AG08395 (cell line): ENCODE data around the gene GGA3.

Experiments used
- DNase-seq: peaks from one replicate; pipeline ENCODE4 v3.0.0; 2012; ENCODE audit warnings: mixed read lengths, low spot score

Gene GGA3

DNA sequence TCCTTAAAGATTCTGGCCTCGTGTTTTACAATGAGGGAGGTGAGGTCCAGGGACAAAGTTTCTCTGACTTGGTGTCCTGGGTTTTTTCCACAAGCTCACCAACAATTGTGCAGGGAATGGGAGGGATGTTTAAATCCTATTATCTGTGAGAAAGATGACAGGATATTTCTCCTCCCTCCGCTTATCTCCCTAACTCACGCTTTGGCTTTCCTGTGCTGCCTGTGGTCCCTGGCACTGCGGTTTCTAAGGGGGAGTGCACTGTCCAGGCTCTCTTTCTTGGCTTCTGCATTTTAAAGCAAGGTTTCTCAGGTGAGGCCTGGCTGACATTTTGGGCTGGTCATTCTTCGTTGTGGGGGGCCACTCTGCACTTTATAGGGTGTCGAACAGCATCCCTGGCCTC is 16.4 kb downstream of the GGA3 start:
- no peak for DNase-seq

DNA sequence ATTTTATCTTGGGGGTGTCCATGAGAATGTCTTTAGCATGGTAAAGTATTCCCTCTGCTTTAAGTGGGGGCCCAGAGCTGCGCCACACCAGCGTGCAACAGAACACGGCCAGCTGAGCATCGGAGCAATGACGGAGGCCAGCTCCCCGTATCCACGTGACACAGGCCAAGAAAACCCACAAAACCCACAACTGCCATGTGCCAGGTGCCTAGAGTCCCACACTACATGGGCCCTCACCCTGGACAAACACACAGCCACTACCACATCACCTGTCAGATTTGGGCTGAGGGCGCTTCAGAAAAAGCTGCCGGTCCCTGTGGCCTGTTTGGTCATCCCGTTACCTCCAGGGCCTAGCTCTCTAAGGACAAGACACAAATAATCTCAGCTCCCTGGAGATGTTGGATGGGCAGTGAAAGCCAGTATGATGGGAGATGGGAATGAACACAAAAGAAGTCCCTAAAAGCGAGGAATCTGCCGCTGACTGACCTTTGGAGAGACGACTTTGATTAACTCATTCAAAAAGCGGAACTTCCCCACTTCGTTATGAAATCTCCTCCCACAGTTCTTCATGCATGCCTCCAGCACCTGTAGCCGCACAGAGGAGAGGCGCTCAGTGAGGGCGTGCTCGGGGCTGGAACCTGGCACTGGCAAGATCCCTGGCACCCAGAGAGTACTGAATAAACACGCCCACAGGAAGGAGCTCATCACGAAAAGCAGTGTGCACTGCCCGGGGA is 17.1 kb downstream of the GGA3 start:
- DNase-seq: no peak

DNA sequence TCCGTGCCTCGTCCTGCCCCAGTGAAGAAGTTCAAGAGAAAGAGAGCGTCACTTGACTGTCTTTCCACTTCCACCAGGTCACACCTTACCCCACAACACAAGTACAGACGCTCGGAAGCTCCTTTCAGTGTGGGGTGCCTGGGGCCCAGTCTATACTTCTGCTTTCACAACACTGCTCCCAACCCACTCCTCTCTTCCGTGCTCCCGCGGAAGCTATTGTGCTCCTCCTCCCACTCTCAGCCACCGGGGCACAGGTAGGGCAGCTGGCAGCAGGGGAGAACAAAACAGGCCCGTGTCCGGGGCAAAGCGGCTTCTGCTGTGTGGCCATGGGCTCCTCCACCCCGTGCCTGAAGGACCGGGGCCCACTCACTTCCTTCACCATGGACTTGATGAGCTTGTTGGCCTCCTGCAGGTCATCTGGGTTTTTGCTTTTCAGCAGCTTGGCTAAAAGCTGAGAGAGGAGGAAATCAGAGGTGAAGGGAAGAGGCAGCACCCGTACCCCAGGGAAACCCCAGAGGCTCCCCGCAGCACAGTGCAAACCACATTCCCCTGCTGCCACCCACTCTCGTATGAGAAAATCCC is 18.9 kb downstream of the GGA3 start:
- no peak for DNase-seq

DNA sequence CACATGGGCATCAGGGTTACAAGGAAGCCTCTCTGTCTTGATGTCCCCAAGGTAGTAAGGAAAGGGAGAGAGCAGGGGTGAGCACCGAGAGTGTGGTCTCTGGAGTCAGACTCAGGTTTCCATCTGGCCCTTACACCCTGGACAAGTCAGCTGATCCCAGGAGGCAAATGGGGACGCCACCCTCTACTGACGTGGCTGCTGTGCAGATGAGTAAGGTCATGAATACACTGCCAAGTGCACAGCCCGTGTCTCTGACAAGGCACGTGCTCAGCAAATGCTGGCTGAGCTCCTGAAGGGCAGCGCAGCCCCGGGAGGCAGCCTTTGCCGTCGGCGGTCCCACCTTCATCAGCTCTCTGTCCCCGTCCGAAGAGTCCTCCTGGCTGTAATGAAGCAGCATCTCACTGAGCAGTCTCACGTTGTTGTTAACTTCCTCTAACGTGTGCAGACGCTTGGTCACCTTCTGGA is 19.4 kb downstream of the GGA3 start:
- peak; percentile 74 for DNase-seq

DNA sequence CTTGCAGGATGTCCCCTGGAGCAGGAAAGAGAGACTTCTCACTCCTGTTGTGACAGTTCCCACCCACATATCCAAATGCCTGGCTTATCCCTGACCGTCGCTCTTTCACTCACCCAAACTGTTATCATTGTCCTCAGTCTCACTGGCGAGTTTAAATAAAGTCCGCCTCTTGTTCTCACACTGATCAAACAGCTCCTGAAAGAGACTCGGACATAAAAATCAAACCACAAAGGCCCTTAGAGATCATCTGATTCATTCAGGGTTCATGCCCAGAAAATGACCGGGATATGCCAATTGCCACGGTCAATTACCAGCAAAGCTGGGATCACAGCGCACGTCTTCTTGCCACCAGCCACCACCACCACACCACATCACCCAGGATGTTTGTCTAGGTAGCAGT is 19.9 kb downstream of the GGA3 start:
- peak; percentile 16 for DNase-seq

DNA sequence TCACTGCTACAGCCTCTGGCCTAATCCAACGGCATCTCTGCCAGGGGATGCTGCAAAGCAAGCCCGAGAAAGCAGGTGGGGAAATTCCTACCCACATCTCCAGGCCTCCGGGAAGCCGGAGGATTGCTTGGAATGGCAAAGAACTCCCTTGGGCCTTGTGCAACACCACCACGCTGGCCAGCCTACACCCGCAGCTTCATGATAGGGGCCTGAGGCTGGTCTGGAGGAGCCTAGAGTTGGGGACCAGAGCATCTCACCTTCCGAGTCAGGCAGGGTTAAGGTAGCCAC is 20.3 kb downstream of the GGA3 start:
- DNase-seq: peak; percentile 24

DNA sequence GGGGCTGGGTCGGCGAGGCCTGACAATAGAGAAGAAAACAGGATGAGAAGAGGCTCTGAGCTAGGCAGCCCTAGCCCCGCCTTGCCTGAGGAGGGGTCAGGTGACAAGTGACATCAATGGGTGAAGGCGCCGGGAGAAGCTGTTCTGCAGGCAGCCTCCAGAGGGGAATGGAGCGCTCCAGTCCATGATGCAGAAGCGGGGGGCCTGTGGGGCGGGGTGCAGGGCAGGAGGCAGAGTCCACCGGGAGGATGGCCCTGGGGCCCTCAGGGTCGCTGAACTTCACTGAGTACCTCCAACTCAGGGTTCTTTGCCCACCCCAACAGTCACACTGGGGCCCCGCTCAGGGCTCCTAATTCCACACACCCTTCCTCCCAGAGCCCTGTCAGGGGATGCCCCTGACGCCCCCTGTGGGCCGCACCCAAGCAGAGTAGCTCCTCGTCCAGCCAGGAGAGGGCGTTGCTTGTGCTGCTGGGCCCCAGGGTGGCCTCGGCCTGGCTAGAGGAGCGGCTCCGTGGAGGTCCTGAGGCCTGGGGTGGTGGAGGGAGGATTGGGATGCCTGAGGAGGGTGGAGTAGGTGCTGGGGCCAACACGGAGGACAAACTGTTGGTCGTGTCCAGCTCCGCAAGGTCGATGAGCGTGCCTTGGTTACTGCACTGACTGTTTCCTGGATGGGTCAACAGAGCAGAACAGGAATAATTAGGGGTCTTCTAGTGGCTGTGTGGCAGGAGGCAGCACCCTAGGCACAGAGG is 20.8 kb downstream of the GGA3 start:
- DNase-seq: peak; percentile 29

DNA sequence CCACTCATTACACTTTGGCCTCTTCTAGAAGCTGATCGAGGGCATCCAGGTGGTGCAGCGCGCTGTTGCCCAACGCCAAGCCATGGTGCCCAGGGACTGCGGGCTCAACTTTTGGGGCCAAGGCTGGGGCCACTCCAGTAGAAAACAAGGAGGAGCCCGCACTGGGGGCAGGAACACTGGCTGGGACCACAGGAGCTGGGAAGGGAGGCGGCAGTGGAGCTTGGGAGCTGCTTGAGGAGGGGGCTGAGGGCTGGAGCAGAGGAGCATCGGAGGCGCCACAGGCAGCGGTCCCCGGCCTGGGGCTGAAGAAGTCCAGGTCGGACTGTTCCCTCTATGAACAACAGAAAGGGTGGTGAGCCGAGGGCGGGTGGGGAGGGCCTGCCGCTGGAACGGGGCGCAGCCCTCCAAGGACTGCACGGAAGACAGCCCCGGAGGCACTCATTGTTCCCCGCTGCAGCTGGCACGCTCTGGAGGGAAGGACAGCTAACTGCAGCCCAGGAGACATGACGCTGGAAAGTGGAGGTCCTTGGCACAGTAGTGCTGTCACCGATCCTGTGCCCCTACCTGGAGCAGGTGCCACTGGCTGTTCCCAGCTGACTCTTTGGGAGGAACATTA is 21.5 kb downstream of the GGA3 start:
- DNase-seq: no peak

DNA sequence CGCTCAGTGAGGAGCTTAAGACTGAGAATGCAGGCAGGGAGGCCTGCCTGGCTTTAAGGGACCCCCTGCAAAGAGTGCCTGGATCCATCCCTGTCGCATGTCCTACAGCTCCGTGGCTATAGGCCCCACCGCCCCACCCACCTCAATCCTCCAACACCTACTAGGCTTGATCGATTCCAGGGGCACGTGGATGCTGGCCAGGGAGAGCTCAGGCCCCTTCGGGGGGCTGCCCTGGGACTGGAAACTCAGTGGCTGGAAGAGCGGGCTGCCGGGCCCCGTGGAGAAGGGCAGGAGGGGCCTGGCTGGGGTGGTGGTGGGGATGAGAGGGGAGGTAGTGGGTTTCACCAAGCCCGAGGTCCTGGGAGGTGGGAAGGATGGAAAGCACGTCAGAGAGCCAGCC is 22.2 kb downstream of the GGA3 start:
- no peak for DNase-seq

DNA sequence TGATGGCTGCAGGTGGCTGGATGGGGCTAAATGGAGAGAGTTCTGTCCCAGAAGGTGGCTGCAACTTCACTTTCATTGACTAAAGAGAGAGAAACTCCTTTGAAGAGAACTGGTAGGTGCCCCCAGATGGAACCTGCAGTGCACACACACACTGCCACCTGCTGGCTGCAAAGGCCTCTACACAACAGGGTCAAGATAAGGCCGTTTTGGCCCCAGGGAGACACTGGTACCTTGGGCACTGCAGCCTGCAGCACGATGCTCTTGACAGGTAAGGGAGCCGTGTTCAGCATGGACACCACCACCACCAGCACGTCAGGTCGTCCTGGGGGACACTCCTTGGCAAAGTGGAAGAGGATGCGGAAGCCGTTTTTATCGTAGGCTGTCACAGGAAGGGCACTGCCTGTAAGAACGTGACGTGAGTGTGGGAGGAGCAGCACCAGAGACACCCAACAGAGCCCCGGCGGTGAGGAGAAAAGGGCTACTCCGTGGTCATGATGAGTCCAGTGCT is 22.7 kb downstream of the GGA3 start:
- DNase-seq: peak; percentile 84

DNA sequence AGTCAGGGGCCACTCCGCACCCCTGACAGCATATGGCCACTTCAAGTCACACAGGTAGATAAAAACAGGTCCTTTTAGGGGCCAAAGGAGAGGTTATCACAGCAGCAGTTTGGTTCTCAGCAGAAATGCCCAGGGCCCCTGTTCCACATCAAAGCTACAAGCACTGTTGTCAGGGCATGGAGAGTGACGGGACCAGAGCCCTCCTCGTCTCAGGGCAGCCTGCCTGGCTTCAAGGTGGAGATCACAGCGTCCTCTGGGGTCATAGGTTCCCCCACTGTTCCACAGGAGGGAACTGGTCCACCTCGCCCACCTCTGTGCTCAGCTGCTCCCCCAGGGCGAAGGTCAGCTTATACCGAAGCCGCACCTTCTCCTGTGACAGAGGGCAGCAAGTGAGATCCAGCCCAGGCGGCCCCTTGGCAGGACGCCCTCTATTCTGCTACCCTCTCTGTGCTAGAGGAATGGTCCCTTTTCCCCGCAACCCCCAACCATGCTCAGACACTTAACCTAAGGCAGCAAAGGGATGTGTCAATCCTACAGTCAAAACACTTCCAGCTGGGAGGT is 23.3 kb downstream of the GGA3 start:
- DNase-seq: no peak

DNA sequence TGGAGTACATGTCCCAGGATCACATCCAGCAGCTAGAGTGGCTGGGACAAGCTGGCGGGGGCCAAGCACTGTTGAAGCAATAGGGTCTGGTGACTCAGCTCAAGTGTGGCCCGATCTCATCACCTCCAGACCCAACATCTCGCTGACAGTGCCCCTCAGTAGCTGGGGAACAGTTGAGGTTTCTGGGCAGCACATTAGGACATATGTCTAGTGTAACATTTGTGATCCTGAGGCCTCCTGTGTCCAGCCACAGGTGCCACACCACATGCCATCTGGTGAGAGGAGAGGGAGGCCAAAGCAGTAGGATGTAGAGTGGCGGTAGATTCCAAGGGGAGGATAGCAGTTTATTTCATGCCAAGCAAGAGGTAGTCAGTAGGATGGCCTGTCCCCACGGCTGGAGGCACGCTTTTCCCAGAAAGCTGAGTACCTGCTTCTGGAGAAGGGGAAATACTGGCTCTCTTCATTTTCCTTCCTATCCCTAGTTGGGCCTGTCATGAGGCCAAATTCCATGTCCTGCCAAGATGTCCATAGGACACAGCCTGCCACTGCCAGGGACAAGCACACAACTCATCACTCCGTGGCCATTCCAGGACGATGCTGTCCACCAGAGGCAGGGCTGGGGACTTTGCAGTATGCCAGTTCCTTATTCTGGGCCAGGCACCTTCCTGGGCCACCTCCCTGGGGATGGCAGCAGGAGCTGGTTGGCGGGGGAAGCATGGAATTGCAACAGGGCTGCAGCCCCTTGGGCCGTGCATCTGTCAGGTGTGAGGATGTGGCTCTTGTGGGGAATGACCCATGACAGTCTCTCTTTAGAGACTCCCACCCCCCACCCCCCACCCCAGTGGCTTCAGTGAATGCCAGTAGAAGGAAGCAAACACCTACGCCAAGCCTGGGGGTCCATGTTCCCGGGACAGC is 24.0 kb downstream of the GGA3 start:
- DNase-seq: no peak

DNA sequence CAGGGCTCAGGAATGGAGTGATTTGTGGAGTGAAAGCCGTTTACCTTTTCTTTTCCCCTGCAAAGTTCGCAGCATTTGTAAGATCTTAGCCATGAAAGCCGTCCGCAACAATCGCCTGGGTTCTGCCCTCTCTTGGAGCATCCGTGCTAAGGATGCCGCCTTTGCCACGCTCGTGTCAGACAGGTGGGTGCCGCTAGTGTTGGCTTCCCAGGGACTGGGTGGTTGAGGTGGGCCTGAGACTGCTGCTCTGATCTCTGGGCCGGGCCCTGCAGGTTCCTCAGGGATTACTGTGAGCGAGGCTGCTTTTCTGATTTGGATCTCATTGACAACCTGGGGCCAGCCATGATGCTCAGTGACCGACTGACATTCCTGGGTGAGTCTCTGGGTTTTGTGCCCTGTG is 28.6 kb downstream of the GGA3 start:
- no peak for DNase-seq

DNA sequence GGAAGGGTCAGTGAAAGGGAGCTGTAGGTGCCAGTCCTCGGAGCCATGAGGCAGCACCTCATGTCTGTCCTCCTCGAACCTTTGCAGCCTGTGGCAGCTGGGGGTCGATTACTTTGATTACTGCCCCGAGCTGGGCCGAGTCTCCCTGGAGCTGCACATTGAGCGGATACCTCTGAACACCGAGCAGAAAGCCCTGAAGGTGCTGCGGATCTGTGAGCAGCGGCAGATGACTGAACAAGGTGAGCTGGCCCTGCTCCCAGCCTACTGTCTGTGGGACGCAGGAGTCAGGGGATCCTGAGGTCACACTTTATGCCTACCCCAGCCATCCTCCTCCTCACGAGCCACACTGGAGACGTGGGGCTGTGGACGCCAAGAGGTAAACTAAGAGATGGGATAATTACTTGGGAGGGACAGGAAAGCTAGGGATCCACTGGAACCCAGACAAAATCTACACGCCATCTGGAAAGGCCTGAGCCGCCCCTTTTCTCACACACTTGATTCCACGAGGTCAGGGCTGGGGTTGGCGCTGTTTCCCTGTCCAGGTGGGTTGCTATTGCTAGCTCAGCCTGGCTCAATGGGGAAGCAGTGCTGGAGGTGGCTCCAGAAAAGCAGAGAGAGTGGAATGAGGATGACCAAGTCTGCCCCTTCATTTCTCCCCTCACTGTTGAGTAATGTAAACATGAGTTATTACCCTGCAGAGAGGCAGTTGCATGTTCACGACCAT is 29.5 kb downstream of the GGA3 start:
- no peak for DNase-seq

DNA sequence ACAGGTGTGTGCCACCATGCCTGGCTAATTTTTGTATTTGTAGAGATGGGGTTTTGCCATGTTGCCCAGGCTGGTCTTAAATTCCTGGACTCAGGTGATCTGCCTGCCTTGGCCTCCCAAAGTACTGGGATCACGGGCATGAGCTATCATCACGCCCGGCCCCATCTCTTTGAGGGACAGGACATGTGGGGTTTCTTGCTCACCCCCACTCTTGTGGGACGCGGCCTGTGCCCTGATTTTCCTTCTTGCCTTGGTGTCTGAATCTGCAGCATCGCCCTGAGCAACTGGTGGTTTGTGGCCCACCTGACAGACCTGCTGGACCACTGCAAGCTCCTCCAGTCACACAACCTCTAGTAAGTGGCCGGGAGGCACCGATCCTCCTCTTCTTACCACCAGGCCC is 30.3 kb downstream of the GGA3 start:
- DNase-seq: no peak

DNA sequence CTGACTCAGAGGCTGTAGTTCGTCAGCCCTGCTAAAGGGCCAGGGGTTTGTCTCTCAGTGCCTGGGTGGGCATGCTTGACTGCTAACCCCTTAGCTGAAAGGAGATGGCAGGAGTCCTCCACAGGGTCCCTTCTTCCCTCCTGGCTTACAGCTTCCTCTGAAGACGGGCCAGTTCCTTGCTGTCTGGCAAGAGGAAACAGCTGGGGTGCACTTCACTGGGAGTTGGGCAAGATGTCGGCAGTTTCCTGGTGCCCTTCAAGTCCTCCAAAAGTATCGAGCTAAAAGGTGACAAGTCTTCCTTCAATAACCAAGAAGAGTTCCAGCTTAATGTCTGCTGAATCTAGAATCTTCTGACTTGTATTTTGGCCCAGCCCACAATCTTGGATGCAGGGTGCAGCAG is 32.6 kb downstream of the GGA3 start:
- no peak for DNase-seq

DNA sequence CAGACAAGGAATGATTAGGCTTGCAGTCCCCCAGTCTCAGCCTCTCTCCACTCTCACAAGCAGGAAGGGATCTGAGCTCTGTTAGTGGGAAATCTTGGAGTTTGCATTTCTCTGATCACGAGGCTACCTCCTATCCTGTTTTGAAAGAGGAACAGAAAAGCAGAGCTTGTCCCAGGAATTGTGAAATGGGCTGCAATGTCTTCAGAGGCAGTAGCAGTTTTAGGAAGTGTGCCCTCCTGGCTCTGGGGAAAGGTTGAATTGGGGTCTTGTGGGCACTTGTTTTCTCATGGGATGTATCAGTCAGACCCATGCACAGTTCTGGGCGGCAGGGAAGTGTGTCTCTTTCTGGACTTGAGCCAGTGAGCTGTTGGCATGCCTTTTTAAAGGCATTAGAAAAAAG is 33.1 kb downstream of the GGA3 start:
- DNase-seq: no peak

DNA sequence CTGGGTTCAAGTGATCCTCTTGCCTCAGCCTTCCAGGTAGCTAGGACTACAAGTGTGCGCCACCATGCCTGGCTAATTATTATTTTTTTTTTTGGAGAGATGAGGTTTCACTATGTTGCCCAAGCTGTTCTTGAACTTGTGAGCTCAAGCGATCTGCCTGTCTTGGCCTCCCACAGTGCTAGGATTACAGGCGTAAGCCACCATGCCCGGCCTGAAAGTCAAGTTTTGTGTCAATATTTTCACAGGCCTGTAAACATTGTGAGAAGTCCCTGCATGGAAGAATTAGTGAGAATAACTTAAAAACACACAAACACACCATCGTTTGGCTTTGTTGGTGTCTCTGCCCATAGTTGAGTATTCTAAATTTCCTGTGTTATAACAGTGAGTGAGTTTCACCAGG is 33.7 kb downstream of the GGA3 start:
- no peak for DNase-seq

DNA sequence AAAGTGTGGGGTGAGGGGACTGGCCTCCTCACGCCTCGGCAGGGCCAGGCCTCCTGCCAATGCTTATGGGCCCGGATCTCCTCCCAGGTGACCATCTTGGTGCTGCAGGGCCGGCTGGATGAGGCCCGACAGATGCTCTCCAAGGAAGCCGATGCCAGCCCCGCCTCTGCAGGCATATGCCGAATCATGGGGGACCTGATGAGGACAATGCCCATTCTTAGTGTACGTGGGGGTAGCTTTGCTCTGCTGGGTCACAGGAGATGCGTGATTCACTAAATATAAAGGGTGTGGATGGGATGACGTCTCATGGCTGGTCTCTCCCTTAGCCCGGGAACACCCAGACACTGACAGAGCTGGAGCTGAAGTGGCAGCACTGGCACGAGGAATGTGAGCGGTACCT is 36.4 kb downstream of the GGA3 start:
- DNase-seq: no peak

DNA sequence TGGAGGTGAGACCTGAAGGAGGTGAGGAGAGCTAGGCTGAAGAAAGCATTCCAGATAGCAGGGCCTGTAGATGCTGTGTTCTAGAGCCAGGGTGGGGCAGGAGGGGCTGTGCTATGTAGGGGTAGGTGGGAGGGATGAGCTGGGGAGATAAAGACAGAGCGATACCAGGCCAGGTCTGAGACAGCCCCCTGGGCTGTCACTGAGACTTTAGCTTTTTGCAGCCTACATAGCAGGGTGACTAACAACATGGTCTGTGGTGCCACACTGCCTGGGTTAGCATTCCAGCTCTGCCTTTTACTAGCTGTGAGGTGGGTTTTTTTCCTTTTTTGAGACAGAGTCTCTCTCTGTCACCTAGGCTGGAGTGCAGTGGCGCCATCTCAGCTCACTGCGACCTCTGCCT is 41.6 kb downstream of the GGA3 start:
- no peak for DNase-seq

DNA sequence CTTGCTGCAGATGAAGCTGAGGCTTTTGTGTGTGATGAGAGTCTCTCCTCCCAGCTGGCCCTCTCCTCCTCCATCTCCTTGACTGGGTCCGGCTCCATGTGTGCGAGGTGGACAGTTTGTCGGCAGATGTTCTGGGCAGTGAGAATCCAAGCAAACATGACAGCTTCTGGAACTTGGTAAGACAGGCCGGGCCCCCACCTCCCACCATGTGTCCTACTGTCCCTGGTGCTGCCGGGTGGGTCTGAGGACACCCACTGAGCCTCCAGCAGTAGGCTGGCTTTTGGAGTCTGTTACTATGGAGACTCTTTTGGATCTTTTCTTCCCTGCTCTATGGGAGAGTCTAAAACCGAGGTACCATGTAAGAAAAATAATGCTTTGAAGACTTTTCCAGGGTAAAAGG is 43.3 kb downstream of the GGA3 start:
- no peak for DNase-seq
